ENCODE data around the gene RGS17.

Gene RGS17

DNA sequence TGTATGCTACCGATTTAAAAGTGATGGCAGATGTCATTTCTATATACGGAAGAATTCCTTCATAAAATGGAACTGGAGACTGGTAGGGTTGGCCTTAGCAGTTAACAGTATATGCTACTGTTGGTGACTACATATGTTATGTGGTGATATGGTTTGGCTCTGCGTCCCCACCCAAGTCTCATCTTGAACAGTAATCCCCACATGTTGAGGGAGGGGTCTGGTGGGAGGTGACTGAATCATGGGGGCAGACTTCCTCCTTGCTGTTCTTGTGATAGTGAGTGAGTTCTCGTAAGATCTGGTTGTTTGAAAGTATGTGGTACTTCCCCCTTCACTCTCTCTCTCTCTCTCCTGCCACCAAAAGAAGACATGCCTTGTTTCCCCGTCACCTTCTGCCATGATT is 29.6 kb downstream of the RGS17 start:
- Histone ChIP-seq H2BK12ac (ENCODE audit: low read length) (no peak overlapping the region), H3K9me3 (replicated peaks in 1 of 2; ENCODE audit: control insufficient read depth in 2 of 2, insufficient read depth in 1 of 2, low read depth in 1 of 2, low read length in 2 of 2) (no peaks in the 10 kb centered on the region), H3K4ac (ENCODE audit: low read length) (no peak overlapping the region), H2BK5ac (ENCODE audit: low read length) (no peak overlapping the region), H2AFZ (ENCODE audit: low read length) (no peak overlapping the region), H3K36me3 (replicated peaks in 1 of 2; ENCODE audit: control insufficient read depth in 2 of 2, insufficient read depth in 2 of 2, low read length in 2 of 2) (no peaks in the 10 kb centered on the region), H3K79me1 (ENCODE audit: low read depth, low read length) (no peaks in the 10 kb centered on the region), H3K18ac (ENCODE audit: low read length) (no peak overlapping the region), H3K27me3 (ENCODE audit: control insufficient read depth in 3 of 3, insufficient read depth in 3 of 3, low read depth in 1 of 3, low read length in 3 of 3) (no peaks in the 10 kb centered on the region), H2BK15ac (ENCODE audit: low read length) (no peak overlapping the region), H4K91ac (ENCODE audit: low read depth, low read length, poor library complexity) (no peak overlapping the region), H2BK120ac (ENCODE audit: low read depth, low read length) (no peak overlapping the region), H3K9ac (ENCODE audit: low read depth, low read length, poor library complexity) (no peak overlapping the region), H3K4me2 (ENCODE audit: insufficient read depth, low read length, poor library complexity, severe bottlenecking) (no peak overlapping the region), H2AK5ac (ENCODE audit: low read depth, low read length) (no peak overlapping the region), H3K23ac (ENCODE audit: low read depth, low read length, poor library complexity) (no peak overlapping the region), H3K14ac (ENCODE audit: low read length) (no peak overlapping the region), H3K4me1 (ENCODE audit: control insufficient read depth in 2 of 2, insufficient read depth in 1 of 2, low read depth in 1 of 2, low read length in 2 of 2) (peaks cover 0 to 13% of the 10 kb centered on the region in 2 donors), H3K27ac (replicated peaks; ENCODE audit: low read length) (no peak overlapping the region), H4K8ac (ENCODE audit: low read depth, low read length) (no peak overlapping the region), H3K4me3 (ENCODE audit: low read length in 2 of 2) (no peak overlapping the region)
- no CpG with 5 or more reads among the region's 5 CpGs for WGBS, 2 donors (ENCODE audit: extremely low coverage in 2 of 2, insufficient read length in 2 of 2, insufficient replicate concordance in 1 of 2)
- DNase-seq (ENCODE audit: low spot score): no peak

DNA sequence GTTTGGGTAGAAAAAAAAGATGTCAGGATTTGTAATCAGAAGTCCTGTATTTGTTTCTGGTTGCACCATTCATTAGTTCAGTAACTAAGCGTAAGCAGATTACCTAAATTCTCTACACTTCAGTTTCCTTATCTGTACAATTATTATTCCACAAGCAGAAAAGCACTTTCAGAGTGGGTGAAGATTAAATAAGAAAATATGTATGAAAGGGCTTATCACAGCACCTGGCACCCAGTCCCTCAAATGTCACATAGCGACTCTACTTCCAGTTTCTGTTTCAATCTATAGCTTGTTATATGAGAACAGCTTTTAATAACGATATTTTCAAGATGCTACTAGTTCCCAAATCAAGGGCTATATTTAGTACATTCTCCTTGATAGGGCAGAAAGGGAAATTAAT is 31.4 kb downstream of the RGS17 start:
- no peaks in the 10 kb centered on the region for H3K79me1 ChIP-seq (ENCODE audit: low read depth, low read length)
- H3K4me2 ChIP-seq (ENCODE audit: insufficient read depth, low read length, poor library complexity, severe bottlenecking): no peak overlapping the region
- no peaks in the 10 kb centered on the region for H3K36me3 ChIP-seq (replicated peaks in 1 of 2; ENCODE audit: control insufficient read depth in 2 of 2, insufficient read depth in 2 of 2, low read length in 2 of 2)
- H2AFZ ChIP-seq (ENCODE audit: low read length): no peak overlapping the region
- H4K8ac ChIP-seq (ENCODE audit: low read depth, low read length): no peak overlapping the region
- H2BK5ac ChIP-seq (ENCODE audit: low read length): no peak overlapping the region
- no peak overlapping the region for H2BK15ac ChIP-seq (ENCODE audit: low read length)
- no peak overlapping the region for H3K23ac ChIP-seq (ENCODE audit: low read depth, low read length, poor library complexity)
- H3K4me1 ChIP-seq (ENCODE audit: control insufficient read depth in 2 of 2, insufficient read depth in 1 of 2, low read depth in 1 of 2, low read length in 2 of 2): peaks cover 0 to 13% of the 10 kb centered on the region in 2 donors
- no peak overlapping the region for H3K14ac ChIP-seq (ENCODE audit: low read length)
- H3K27me3 ChIP-seq (ENCODE audit: control insufficient read depth in 3 of 3, insufficient read depth in 3 of 3, low read depth in 1 of 3, low read length in 3 of 3): no peaks in the 10 kb centered on the region
- H3K18ac ChIP-seq (ENCODE audit: low read length): no peak overlapping the region
- WGBS, 2 donors (ENCODE audit: extremely low coverage in 2 of 2, insufficient read length in 2 of 2, insufficient replicate concordance in 1 of 2): no CpG with 5 or more reads among the region's 3 CpGs
- no peak overlapping the region for H2AK5ac ChIP-seq (ENCODE audit: low read depth, low read length)
- no peak overlapping the region for H3K4ac ChIP-seq (ENCODE audit: low read length)
- no peak overlapping the region for H3K9ac ChIP-seq (ENCODE audit: low read depth, low read length, poor library complexity)
- H3K9me3 ChIP-seq (replicated peaks in 1 of 2; ENCODE audit: control insufficient read depth in 2 of 2, insufficient read depth in 1 of 2, low read depth in 1 of 2, low read length in 2 of 2): no peaks in the 10 kb centered on the region
- H3K4me3 ChIP-seq (ENCODE audit: low read length in 2 of 2): no peak overlapping the region
- no peak for DNase-seq (ENCODE audit: low spot score)
- no peak overlapping the region for H4K91ac ChIP-seq (ENCODE audit: low read depth, low read length, poor library complexity)
- no peak overlapping the region for H2BK12ac ChIP-seq (ENCODE audit: low read length)
- no peak overlapping the region for H2BK120ac ChIP-seq (ENCODE audit: low read depth, low read length)
- H3K27ac ChIP-seq (replicated peaks; ENCODE audit: low read length): no peak overlapping the region

DNA sequence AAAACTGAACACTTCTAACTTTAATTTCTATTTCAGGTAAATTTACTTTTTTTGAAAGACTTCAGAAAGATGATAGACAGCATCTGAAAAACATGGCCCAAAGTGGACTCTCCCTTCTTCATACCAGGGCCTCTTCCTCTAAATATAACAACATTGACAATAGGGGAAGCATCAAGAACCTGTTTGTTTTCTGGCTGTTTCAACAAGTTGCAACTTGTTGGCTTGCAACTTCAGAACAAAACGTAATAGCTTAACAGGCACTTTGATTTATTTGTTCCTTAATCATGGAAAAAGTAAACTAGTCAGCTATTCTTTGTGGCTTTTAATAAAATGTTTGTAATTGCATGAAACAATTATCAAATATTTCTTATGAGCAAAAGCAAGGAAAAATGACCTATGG is 34.3 kb downstream of the RGS17 start:
- no peak overlapping the region for H4K91ac ChIP-seq (ENCODE audit: low read depth, low read length, poor library complexity)
- no peak overlapping the region for H2AK5ac ChIP-seq (ENCODE audit: low read depth, low read length)
- WGBS, 2 donors (ENCODE audit: extremely low coverage in 2 of 2, insufficient read length in 2 of 2, insufficient replicate concordance in 1 of 2): no CpG with 5 or more reads among the region's 1 CpG

DNA sequence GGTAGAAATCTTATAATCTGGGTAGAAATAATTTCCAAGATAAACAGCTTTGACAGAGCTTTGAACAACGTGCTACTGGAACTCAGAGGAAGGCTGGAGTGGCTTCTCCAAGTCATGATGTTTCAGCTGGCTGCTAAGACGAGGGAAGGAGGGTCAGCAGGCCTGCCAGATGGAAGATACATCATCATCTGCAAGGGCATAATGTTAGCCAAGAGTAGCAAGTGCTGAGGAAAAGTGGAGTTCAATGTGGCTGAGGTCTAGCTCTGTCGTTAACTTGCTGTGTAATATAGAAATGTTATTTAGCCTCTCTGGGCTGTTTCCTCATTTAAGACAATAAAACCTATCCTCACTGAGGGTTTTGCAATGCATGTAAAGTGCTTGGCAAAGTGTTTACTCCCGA is 35.1 kb downstream of the RGS17 start:
- Histone ChIP-seq H3K23ac (ENCODE audit: low read depth, low read length, poor library complexity) (no peak overlapping the region), H3K18ac (ENCODE audit: low read length) (no peak overlapping the region), H2BK15ac (ENCODE audit: low read length) (no peak overlapping the region), H3K36me3 (replicated peaks in 1 of 2; ENCODE audit: control insufficient read depth in 2 of 2, insufficient read depth in 2 of 2, low read length in 2 of 2) (no peaks in the 10 kb centered on the region), H3K9ac (ENCODE audit: low read depth, low read length, poor library complexity) (no peak overlapping the region), H2BK12ac (ENCODE audit: low read length) (no peak overlapping the region), H3K79me1 (ENCODE audit: low read depth, low read length) (no peaks in the 10 kb centered on the region), H2BK120ac (ENCODE audit: low read depth, low read length) (no peak overlapping the region), H3K4me1 (ENCODE audit: control insufficient read depth in 2 of 2, insufficient read depth in 1 of 2, low read depth in 1 of 2, low read length in 2 of 2) (no peaks in the 10 kb centered on the region), H2BK5ac (ENCODE audit: low read length) (no peak overlapping the region), H4K91ac (ENCODE audit: low read depth, low read length, poor library complexity) (no peak overlapping the region), H2AFZ (ENCODE audit: low read length) (no peak overlapping the region), H3K4me2 (ENCODE audit: insufficient read depth, low read length, poor library complexity, severe bottlenecking) (no peak overlapping the region), H3K27me3 (ENCODE audit: control insufficient read depth in 3 of 3, insufficient read depth in 3 of 3, low read depth in 1 of 3, low read length in 3 of 3) (no peaks in the 10 kb centered on the region), H3K4ac (ENCODE audit: low read length) (no peak overlapping the region), H3K14ac (ENCODE audit: low read length) (no peak overlapping the region), H4K8ac (ENCODE audit: low read depth, low read length) (no peak overlapping the region), H3K27ac (replicated peaks; ENCODE audit: low read length) (no peak overlapping the region), H3K9me3 (replicated peaks in 1 of 2; ENCODE audit: control insufficient read depth in 2 of 2, insufficient read depth in 1 of 2, low read depth in 1 of 2, low read length in 2 of 2) (no peaks in the 10 kb centered on the region), H2AK5ac (ENCODE audit: low read depth, low read length) (no peak overlapping the region), H3K4me3 (ENCODE audit: low read length in 2 of 2) (no peak overlapping the region)
- no CpG with 5 or more reads among the region's 4 CpGs for WGBS, 2 donors (ENCODE audit: extremely low coverage in 2 of 2, insufficient read length in 2 of 2, insufficient replicate concordance in 1 of 2)
- DNase-seq (ENCODE audit: low spot score): no peak

More for the DNA sequence above, 34.3 kb downstream of the RGS17 start:
- no peak overlapping the region for H3K27ac ChIP-seq (replicated peaks; ENCODE audit: low read length)
- no peak overlapping the region for H4K8ac ChIP-seq (ENCODE audit: low read depth, low read length)
- H3K18ac ChIP-seq (ENCODE audit: low read length): no peak overlapping the region
- no peak overlapping the region for H3K14ac ChIP-seq (ENCODE audit: low read length)
- no peaks in the 10 kb centered on the region for H3K9me3 ChIP-seq (replicated peaks in 1 of 2; ENCODE audit: control insufficient read depth in 2 of 2, insufficient read depth in 1 of 2, low read depth in 1 of 2, low read length in 2 of 2)
- no peak overlapping the region for H2BK12ac ChIP-seq (ENCODE audit: low read length)
- no peak overlapping the region for H2BK5ac ChIP-seq (ENCODE audit: low read length)
- H3K4me1 ChIP-seq (ENCODE audit: control insufficient read depth in 2 of 2, insufficient read depth in 1 of 2, low read depth in 1 of 2, low read length in 2 of 2): no peaks in the 10 kb centered on the region
- H3K23ac ChIP-seq (ENCODE audit: low read depth, low read length, poor library complexity): no peak overlapping the region
- no peak overlapping the region for H2BK120ac ChIP-seq (ENCODE audit: low read depth, low read length)
- H3K79me1 ChIP-seq (ENCODE audit: low read depth, low read length): no peaks in the 10 kb centered on the region
- no peak overlapping the region for H3K4me3 ChIP-seq (ENCODE audit: low read length in 2 of 2)
- DNase-seq (ENCODE audit: low spot score): no peak
- no peak overlapping the region for H2AFZ ChIP-seq (ENCODE audit: low read length)
- no peaks in the 10 kb centered on the region for H3K27me3 ChIP-seq (ENCODE audit: control insufficient read depth in 3 of 3, insufficient read depth in 3 of 3, low read depth in 1 of 3, low read length in 3 of 3)
- H3K4ac ChIP-seq (ENCODE audit: low read length): no peak overlapping the region
- H3K36me3 ChIP-seq (replicated peaks in 1 of 2; ENCODE audit: control insufficient read depth in 2 of 2, insufficient read depth in 2 of 2, low read length in 2 of 2): no peaks in the 10 kb centered on the region
- H2BK15ac ChIP-seq (ENCODE audit: low read length): no peak overlapping the region
- no peak overlapping the region for H3K4me2 ChIP-seq (ENCODE audit: insufficient read depth, low read length, poor library complexity, severe bottlenecking)
- H3K9ac ChIP-seq (ENCODE audit: low read depth, low read length, poor library complexity): no peak overlapping the region

Data from neuronal stem cell (in vitro differentiated cells).